Measurements from ENCODE around the gene SLC6A11.

DNA sequence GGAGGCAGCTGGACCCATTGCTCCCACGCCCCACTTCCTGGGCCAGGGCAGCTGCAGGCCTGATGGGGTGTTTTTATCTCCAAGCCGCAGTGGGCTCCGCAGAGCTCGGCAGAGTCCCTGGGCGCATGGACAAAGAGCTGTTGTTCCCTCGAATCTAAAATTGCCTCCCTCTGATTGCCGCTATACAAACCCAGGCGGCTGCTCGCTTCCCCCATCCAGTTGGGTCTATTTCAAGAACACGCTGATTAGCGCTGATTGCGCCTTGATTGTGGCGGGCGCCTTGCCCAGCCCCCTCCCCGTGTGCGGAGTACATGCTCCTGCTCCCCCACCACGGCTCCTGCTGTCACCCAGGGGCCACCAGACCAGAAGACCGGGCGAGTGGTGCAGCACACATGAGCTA is 133.2 kb downstream of the SLC6A11 start:
- TF ChIP-seq POLR2A (IDR thresholded peaks at IDR 0.05): no peak
- TF ChIP-seq EP300 (IDR thresholded peaks at IDR 0.05): no peak

Measured in tibial nerve (tissue), 3 donors.